ENCODE measurements around the gene EVA1C. TPM values are rescaled to one million over a fixed set of nuclear protein-coding genes. Genes with fewer than 3 reads are reported as not detected.
"Not testable (repeated sequence)": the region's sequence is repeated elsewhere in the genome, so short reads cannot be mapped to it uniquely, and the experiment has no call there.

Gene EVA1C
- total and polyA plus RNA-seq, 9 of the 15 experiments (the other 6 are each of a cell fraction or from before 2014, with no cell fraction given), result 0.22 TPM; not detected in 8

- DNase-seq (ENCODE audit: extremely low read depth in 1 of 4, low spot score in 3 of 4); H3K79me2 ChIP-seq (ENCODE audit: control insufficient read depth, insufficient read depth, low read length); in situ Hi-C loops (cut with MboI); H3K27ac ChIP-seq (ENCODE audit: extremely low read depth, low read depth, low read length); ATAC-seq; H3K27me3 ChIP-seq (ENCODE audit: control insufficient read depth in 2 of 2, insufficient read depth in 2 of 2, low read length in 2 of 2); H3K4me2 ChIP-seq (ENCODE audit: insufficient read depth, low read length); H3K9me3 ChIP-seq (replicated peaks; ENCODE audit: control insufficient read depth, insufficient read depth, low read depth, low read length); intact Hi-C loops (cut with micrococcal nuclease); BruUV-seq (replicated peaks); POLR2A ChIA-PET; H3K36me3 ChIP-seq (ENCODE audit: control insufficient read depth, insufficient read depth, low read length); H4K20me1 ChIP-seq (replicated peaks; ENCODE audit: control insufficient read depth, insufficient read depth, low read length); CTCF ChIA-PET (ENCODE audit: low intra/inter-chr PET ratio); H2AFZ ChIP-seq (ENCODE audit: low read depth, low read length); H3K9me1 ChIP-seq (ENCODE audit: control insufficient read depth, insufficient read depth, low read length); H3K4me3 ChIP-seq; H3K9ac ChIP-seq (ENCODE audit: insufficient read depth in 1 of 2, low read depth in 2 of 2, low read length in 2 of 2); FAIRE-seq: not testable (repeated sequence)
- TF ChIP-seq ZNF146 (CRISPR knock-in tag; IDR thresholded peaks at IDR 0.05; ENCODE audit: unreplicated experiment) (peak; percentile 33), BCOR (IDR thresholded peaks at IDR 0.05) (peak; percentile 82), KDM1A (IDR thresholded peaks at IDR 0.05) (peak; percentile 10 to 50; a peak in 1 of 4 replicates)
- peaks cover 7 to 29% of the 10 kb centered on the region in 2 experiments; a peak in 4 of 5 replicates for H3K4me1 ChIP-seq (replicated peaks in 1 of 2; ENCODE audit: control insufficient read depth in 2 of 2, insufficient read depth in 2 of 2, low read length in 2 of 2)
- no CpG with 5 or more reads among the region's 2 CpGs for WGBS (ENCODE audit: insufficient coverage, low coverage, missing lambda C conversion rate)
These were observed 130.6 kb downstream of the EVA1C start for GRCh38 chr21:32543056-32543455.

GRCh38 chr21:32543975-32544374, 131.5 kb downstream of the EVA1C start:
- H3K4me1 ChIP-seq (replicated peaks in 1 of 2; ENCODE audit: control insufficient read depth in 2 of 2, insufficient read depth in 2 of 2, low read length in 2 of 2), result peaks cover 10 to 33% of the 10 kb centered on the region in 2 experiments; a peak in 4 of 5 replicates
- H3K4me2 ChIP-seq (ENCODE audit: insufficient read depth, low read length), result no peak overlapping the region
- H3K4me3 ChIP-seq, result no peak overlapping the region
- TF ChIP-seq ASH1L (IDR thresholded peaks at IDR 0.05; ENCODE audit: borderline replicate concordance, low read depth, partially characterized antibody) (no peak), RNF2 (IDR thresholded peaks at IDR 0.05) (no peak), RBM25 (IDR thresholded peaks at IDR 0.05; ENCODE audit: low read depth, low read length, severe bottlenecking) (peak; percentile 9)
- DNase-seq (ENCODE audit: extremely low read depth in 1 of 4, low spot score in 3 of 4) (no peak), FAIRE-seq (no peak), ATAC-seq (no peak)
- H3K27me3 ChIP-seq (ENCODE audit: control insufficient read depth in 2 of 2, insufficient read depth in 2 of 2, low read length in 2 of 2), result no peaks in the 10 kb centered on the region; a peak in 1 of 5 replicates
- CTCF ChIA-PET (ENCODE audit: low intra/inter-chr PET ratio), result no interaction called here
- H3K9me3 ChIP-seq (replicated peaks; ENCODE audit: control insufficient read depth, insufficient read depth, low read depth, low read length), result no peaks in the 10 kb centered on the region
- POLR2A ChIA-PET, result interaction anchor here (1.6 kb wide), 1 partner anchor 13 kb away, joined by 4 read pairs; no protein-coding TSS in a partner anchor
- 54% methylated on average over 3 of the region's 3 CpGs for WGBS (ENCODE audit: insufficient coverage, low coverage, missing lambda C conversion rate)
- peak overlapping the region; percentile 16; the same call in 1 of the 2 replicates for H2AFZ ChIP-seq (ENCODE audit: low read depth, low read length)
- no peak overlapping the region for H3K27ac ChIP-seq (ENCODE audit: extremely low read depth, low read depth, low read length)
- no peaks in the 10 kb centered on the region for H3K36me3 ChIP-seq (ENCODE audit: control insufficient read depth, insufficient read depth, low read length)
- BruUV-seq (replicated peaks), result no TSS peak
- in situ Hi-C loops (cut with MboI), result no loop called here
- H3K9me1 ChIP-seq (ENCODE audit: control insufficient read depth, insufficient read depth, low read length), result no peaks in the 10 kb centered on the region
- H3K79me2 ChIP-seq (ENCODE audit: control insufficient read depth, insufficient read depth, low read length), result no peaks in the 10 kb centered on the region
- intact Hi-C loops (cut with micrococcal nuclease), result no loop called here
- no peak overlapping the region for H3K9ac ChIP-seq (ENCODE audit: insufficient read depth in 1 of 2, low read depth in 2 of 2, low read length in 2 of 2)
- H4K20me1 ChIP-seq (replicated peaks; ENCODE audit: control insufficient read depth, insufficient read depth, low read length), result no peaks in the 10 kb centered on the region
